Heart left ventricle (tissue), 16 donors: ENCODE results near the gene RAD51B. TPM values are rescaled to one million over a fixed set of nuclear protein-coding genes. Genes with fewer than 3 reads are reported as not detected.

Experiments
- ATAC-seq, 4 donors: fragments of 200-7000 bp; cut with Tn5 transposase; one replicate each; pipeline ENCODE4 v1.9.1; 2020 to 2022; ENCODE audit warnings: moderate library complexity in 4 of 4, mild to moderate bottlenecking in 3 of 4, moderate number of reproducible peaks in 1 of 4
- DNase-seq, 5 donors: peaks; one replicate each; pipeline ENCODE4 v3.0.0-alpha.2; 2020
- H3K27ac ChIP-seq, 12 donors: fragments of 200-600 bp; sonication (generic) in 4 of 12; one replicate each; pipeline versions ENCODE4 v1.5.0 to v1.8.0; 2016 to 2022; ENCODE audit warnings: mild to moderate bottlenecking in 2 of 12
- H3K27me3 ChIP-seq, 9 donors: fragments of 200-600 bp; sonication (generic) in 2 of 9; one replicate each; pipeline versions ENCODE4 v1.5.1 to v1.8.0; 2016 to 2022; ENCODE audit warnings: mild to moderate bottlenecking in 3 of 9
- H3K36me3 ChIP-seq, 9 donors: fragments of 200-600 bp; sonication (generic) in 2 of 9; one replicate each; pipeline versions ENCODE4 v1.5.0 to v1.8.0; 2018 to 2022; ENCODE audit warnings: mild to moderate bottlenecking in 2 of 9
- H3K4me1 ChIP-seq, 12 donors: fragments of 200-600 bp; sonication (generic) in 4 of 12; one replicate each; pipeline versions ENCODE4 v1.5.0 to v1.8.0; 2016 to 2022; ENCODE audit warnings: mild to moderate bottlenecking in 3 of 12
- H3K4me3 ChIP-seq, 12 donors: fragments of 200-600 bp; sonication (generic) in 4 of 12; one replicate each; pipeline versions ENCODE4 v1.5.0 to v1.8.0; 2017 to 2022; ENCODE audit warnings: mild to moderate bottlenecking in 9 of 12, moderate library complexity in 4 of 12
- H3K9me3 ChIP-seq, 12 donors: fragments of 200-600 bp; sonication (generic) in 4 of 12; one replicate each; pipeline versions ENCODE4 v1.5.0 to v1.8.0; 2016 to 2022; ENCODE audit warnings: mild to moderate bottlenecking in 1 of 12
- POLR2A ChIP-seq, 2 donors: fragments of 450-650 bp; IDR thresholded peaks; one replicate each; pipeline ENCODE4 v1.6.1; 2017; ENCODE audit warnings: antibody characterized with exemption in 2 of 2, mild to moderate bottlenecking in 2 of 2, moderate library complexity in 2 of 2
- WGBS, 4 donors: extraction: QIAGEN DNeasy Blood & Tissue Kit in 2 of 4; methylation state at CpG; one replicate each; pipeline versions ENCODE4 v1.1.5 to v1.1.7; 2013 to 2018; 5-methylcytosine and 5-hydroxymethylcytosine counted together
- intact Hi-C, 10 donors: fragments of 100-400 bp; cut with DNase I; formaldehyde crosslinking; loops; one replicate each; pipeline versions ENCODE4 v1.11.1 to v1.14.2; 2022
- polyA plus RNA-seq, 2 donors: library from polyadenylated mRNA; stranded (reverse); fragments of 200-250 nt; gene quantifications; one replicate each; pipeline ENCODE4 v1.2.3, GENCODE V29; 2013
- total RNA-seq, 9 donors: library from RNA; depleted of rRNA in 2 of 9; stranded (reverse); fragments of >200 nt in 2 of 9; fragmentation: NEBNext Ultra II Directional in 3 of 9; extraction: Animal tissue kit (Norgen Biotek cat#: 25700) in 3 of 9; gene quantifications; one replicate each; pipeline versions ENCODE4 v1.1.0 to v1.2.4, GENCODE V29; 2016 to 2023
- TF ChIP-seq, protein P1 (sequence below), 12 donors: fragments of 200-600 bp; sonication (generic) in 4 of 12; IDR thresholded peaks; one replicate each; pipeline versions ENCODE4 v1.5.0 to v1.8.0; 2018 to 2022; ENCODE audit warnings: antibody characterized with exemption in 12 of 12, mild to moderate bottlenecking in 5 of 12
- donor health status: ischemic (EF 13 %, LVEDD 7.1; RV severe dilation, severe dysfunction).
- donor health status: healthy with polysubstance abuse.
- donor health status: DM: no; HTN: yes; CAD: no.
- donor health status: DM: no; HTN: no; CAD: no.
- donor health status: ischemic (EF 25% LVEDD 6.9; RV normal size, moderate dysfunction).
- donor health status: ischemic (EF 25% LVEDD 5.7; RV mildly dilated, moderate dysfunction).
- donor health status: healthy.
- donor health status: DM: yes; HTN: yes; CAD: no.
- donor health status: ischemic (EF 35%, LVEDD 5.7; RV mildly dilated, moderate dysfunction).
- donor health status: nonischemic (EF 11% LVEDD 7.7; RV severe dilation, severe dysfunction).
- donor health status: DM: yes; HTN: yes; CAD: no.
- donor health status: PGD.
- donor health status: ischemic (EF 29% LVEDD 5.4; RV normal size, mild dysfunction).
- donor health status: nonischemic (EF 23%, LVEDD 6.1; RV moderate dilation, normal function).

Gene RAD51B
- total and polyA plus RNA-seq, 11 donors: 1.3 to 11.3 (median 3.2) TPM

DNA sequence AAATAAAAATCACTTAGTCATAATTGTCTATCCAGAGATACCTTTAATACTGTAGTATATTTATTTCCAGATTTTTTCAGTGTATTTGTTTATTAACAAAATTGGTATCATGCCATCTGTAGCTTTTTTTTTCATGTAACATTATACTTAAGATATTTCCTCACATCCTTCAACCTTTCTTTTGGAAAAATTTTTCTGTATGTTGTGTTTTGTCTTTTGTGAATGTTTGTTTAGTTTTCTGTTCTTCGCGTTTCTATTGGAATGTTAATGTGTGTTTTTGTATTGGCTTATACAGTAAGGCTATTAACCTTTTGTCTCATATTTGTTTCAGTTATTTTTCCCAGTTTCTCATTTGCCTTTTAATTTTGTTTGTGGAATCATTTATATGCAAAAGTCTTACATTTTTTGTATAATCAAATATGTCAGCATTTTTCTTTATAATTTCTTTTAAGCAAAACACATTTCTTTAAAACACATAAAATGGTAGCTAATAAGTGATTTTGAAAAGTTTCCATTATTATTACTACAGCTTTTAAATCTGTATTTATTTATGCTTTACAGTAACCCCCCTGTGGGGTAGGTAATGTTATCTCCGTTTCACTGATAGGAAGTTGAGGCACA lies 433.7 kb downstream of the RAD51B start:
- WGBS, 4 donors: 86 to 93% (median 90%) methylated on average over 3 of the region's 3 CpGs
- intact Hi-C loops: loop anchor here in 7 of 10 donors (10.0 kb wide), 10 partner anchors 52 to 532 kb away; no protein-coding TSS in a partner anchor
- TF ChIP-seq, protein P1, sequence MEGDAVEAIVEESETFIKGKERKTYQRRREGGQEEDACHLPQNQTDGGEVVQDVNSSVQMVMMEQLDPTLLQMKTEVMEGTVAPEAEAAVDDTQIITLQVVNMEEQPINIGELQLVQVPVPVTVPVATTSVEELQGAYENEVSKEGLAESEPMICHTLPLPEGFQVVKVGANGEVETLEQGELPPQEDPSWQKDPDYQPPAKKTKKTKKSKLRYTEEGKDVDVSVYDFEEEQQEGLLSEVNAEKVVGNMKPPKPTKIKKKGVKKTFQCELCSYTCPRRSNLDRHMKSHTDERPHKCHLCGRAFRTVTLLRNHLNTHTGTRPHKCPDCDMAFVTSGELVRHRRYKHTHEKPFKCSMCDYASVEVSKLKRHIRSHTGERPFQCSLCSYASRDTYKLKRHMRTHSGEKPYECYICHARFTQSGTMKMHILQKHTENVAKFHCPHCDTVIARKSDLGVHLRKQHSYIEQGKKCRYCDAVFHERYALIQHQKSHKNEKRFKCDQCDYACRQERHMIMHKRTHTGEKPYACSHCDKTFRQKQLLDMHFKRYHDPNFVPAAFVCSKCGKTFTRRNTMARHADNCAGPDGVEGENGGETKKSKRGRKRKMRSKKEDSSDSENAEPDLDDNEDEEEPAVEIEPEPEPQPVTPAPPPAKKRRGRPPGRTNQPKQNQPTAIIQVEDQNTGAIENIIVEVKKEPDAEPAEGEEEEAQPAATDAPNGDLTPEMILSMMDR (IDR thresholded peaks at IDR 0.05): no peak
- no peak for TF ChIP-seq POLR2A (IDR thresholded peaks at IDR 0.05)
- Histone ChIP-seq H3K9me3 (no peaks in the 10 kb centered on the region), H3K36me3 (no peaks in the 10 kb centered on the region), H3K4me3 (no peak overlapping the region), H3K27me3 (no peaks in the 10 kb centered on the region), H3K27ac (peak overlapping the region in 1 of 12 donors; percentile 86), H3K4me1 (peaks cover 12 to 38% (median 34%) of the 10 kb centered on the region in 12 donors)
- DNase-seq (no peak), ATAC-seq (no peak)

- no peaks in the 10 kb centered on the region for H3K36me3 ChIP-seq
- no peak for DNase-seq
- 85 to 89% (median 87%) methylated on average over 2 of the region's 2 CpGs for WGBS, 4 donors
- TF ChIP-seq POLR2A (IDR thresholded peaks at IDR 0.05): no peak
- TF ChIP-seq, protein P1 (IDR thresholded peaks at IDR 0.05): no peak
- peaks cover 8 to 31% (median 27%) of the 10 kb centered on the region in 12 donors for H3K4me1 ChIP-seq
- intact Hi-C loops: loop anchor here in 7 of 10 donors (10.0 kb wide), 10 partner anchors 51 to 531 kb away; no protein-coding TSS in a partner anchor
- no peak for ATAC-seq
- H3K9me3 ChIP-seq: no peaks in the 10 kb centered on the region
- no peak overlapping the region for H3K4me3 ChIP-seq
- H3K27ac ChIP-seq: peak overlapping the region in 1 of 12 donors; percentile 86
- H3K27me3 ChIP-seq: no peaks in the 10 kb centered on the region
Measured at GRCh38 chr14:68253878-68254528, 434.4 kb downstream of the RAD51B start.

- WGBS, 4 donors: 96 to 98% (median 98%) methylated on average over 1 of the region's 1 CpG
- Histone ChIP-seq H3K36me3 (no peaks in the 10 kb centered on the region), H3K9me3 (no peaks in the 10 kb centered on the region), H3K27ac (peak overlapping the region in 1 of 12 donors; percentile 86), H3K4me1 (peaks cover 6 to 22% (median 18%) of the 10 kb centered on the region in 12 donors), H3K27me3 (no peaks in the 10 kb centered on the region), H3K4me3 (no peak overlapping the region)
- intact Hi-C loops: loop anchor here in 7 of 10 donors (10.0 kb wide), 10 partner anchors 50 to 530 kb away; no protein-coding TSS in a partner anchor
- no peak for DNase-seq
- no peak for TF ChIP-seq POLR2A (IDR thresholded peaks at IDR 0.05)
- TF ChIP-seq, protein P1 (IDR thresholded peaks at IDR 0.05): no peak
- no peak for ATAC-seq
Measured at GRCh38 chr14:68254669-68255527, 435.3 kb downstream of the RAD51B start.
